ENCODE data around the gene CACNB2.

CACNB2 gene

DNA sequence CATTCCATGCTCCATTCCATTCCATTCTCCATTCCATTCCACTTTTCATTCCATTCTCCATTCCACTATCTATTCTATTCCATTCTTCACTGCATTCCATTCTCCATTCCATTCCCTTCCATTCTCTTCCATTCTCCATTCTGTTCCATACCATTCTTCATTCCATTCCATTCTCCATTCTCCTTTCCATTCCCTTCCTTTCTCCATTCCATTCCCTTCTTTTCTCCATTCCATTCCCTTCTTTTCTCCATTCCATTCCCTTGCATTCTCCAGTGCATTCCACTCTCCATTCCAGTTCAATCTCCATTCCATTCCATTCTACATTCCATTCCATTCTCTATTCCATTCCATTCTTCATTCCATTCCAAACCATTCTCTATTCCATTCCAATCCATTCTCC, 430.9 kb downstream of the CACNB2 start:
- TF ChIP-seq, protein P1, sequence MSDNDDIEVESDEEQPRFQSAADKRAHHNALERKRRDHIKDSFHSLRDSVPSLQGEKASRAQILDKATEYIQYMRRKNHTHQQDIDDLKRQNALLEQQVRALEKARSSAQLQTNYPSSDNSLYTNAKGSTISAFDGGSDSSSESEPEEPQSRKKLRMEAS (IDR thresholded peaks at IDR 0.05; ENCODE audit: low read depth, low read length): no peak
- no peak for TF ChIP-seq MYC (IDR thresholded peaks at IDR 0.05; ENCODE audit: low read depth, low read length)
- TF ChIP-seq CTCF (IDR thresholded peaks at IDR 0.05; ENCODE audit: low read depth, low read length): no peak
- no peak for TF ChIP-seq POLR2A (IDR thresholded peaks at IDR 0.05; ENCODE audit: extremely low read depth, insufficient read length)
- no peak overlapping the region for H3K4me3 ChIP-seq (ENCODE audit: low read depth, low read length)
- no peak for DNase-seq (ENCODE audit: low read depth)

DNA sequence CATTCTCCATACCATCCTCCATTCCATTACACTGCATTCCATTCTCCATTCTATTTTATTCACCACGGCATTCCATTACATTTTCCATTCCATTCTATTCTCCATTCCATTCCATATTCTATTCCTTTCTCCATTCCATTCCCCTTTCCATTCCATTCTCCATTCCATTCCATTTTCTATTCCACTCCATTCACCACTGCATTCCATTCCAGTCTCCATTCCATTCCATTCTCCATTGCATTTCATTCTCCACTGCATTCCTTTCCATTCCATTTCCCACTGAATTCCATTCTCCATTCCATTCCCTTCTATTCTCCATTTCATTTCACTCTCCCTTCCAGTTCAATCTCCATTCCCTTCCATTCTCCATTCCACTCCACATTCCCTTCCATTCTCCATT, 431.6 kb downstream of the CACNB2 start:
- no peak overlapping the region for H3K4me3 ChIP-seq (ENCODE audit: low read depth, low read length)
- TF ChIP-seq, protein P1 (IDR thresholded peaks at IDR 0.05; ENCODE audit: low read depth, low read length): no peak
- TF ChIP-seq MYC (IDR thresholded peaks at IDR 0.05; ENCODE audit: low read depth, low read length) (no peak), POLR2A (IDR thresholded peaks at IDR 0.05; ENCODE audit: extremely low read depth, insufficient read length) (no peak), CTCF (IDR thresholded peaks at IDR 0.05; ENCODE audit: low read depth, low read length) (no peak)

GRCh38 chr10:18572959-18573561, 432.8 kb downstream of the CACNB2 start:
- TF ChIP-seq CTCF (IDR thresholded peaks at IDR 0.05; ENCODE audit: low read depth, low read length) (no peak), POLR2A (IDR thresholded peaks at IDR 0.05; ENCODE audit: extremely low read depth, insufficient read length) (no peak), MYC (IDR thresholded peaks at IDR 0.05; ENCODE audit: low read depth, low read length) (no peak)
- TF ChIP-seq, protein P1 (IDR thresholded peaks at IDR 0.05; ENCODE audit: low read depth, low read length): no peak
- H3K4me3 ChIP-seq (ENCODE audit: low read depth, low read length): no peak overlapping the region
- no peak for DNase-seq (ENCODE audit: low read depth)

More for the DNA sequence above, 431.6 kb downstream of the CACNB2 start:
- DNase-seq (ENCODE audit: low read depth): no peak

DNA sequence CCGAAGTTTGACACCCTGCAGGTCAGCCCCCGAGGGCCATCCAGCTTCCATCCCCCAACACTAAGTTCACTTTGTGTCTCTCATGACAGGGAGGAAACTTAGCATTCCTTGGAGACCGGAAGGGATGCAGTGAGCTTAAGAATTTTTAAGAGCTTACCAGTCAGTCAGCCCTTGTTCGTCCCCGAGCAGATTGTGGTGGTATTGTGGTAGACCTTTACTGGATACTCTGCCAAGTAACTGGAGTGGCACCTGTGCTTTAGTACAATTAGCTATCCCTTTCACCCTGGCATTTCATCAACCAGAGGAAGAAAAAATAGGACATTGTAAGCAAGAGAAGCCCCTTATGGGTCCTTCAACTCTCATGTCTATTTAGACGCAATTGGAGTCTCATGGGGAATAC, 436.4 kb downstream of the CACNB2 start:
- no peak overlapping the region for H3K4me3 ChIP-seq (ENCODE audit: low read depth, low read length)
- no peak for TF ChIP-seq POLR2A (IDR thresholded peaks at IDR 0.05; ENCODE audit: extremely low read depth, insufficient read length)
- TF ChIP-seq, protein P1 (IDR thresholded peaks at IDR 0.05; ENCODE audit: low read depth, low read length): no peak
- no peak for TF ChIP-seq CTCF (IDR thresholded peaks at IDR 0.05; ENCODE audit: low read depth, low read length)
- TF ChIP-seq MYC (IDR thresholded peaks at IDR 0.05; ENCODE audit: low read depth, low read length): no peak
- DNase-seq (ENCODE audit: low read depth): no peak

- H3K4me3 ChIP-seq (ENCODE audit: low read depth, low read length): no peak overlapping the region
- TF ChIP-seq POLR2A (IDR thresholded peaks at IDR 0.05; ENCODE audit: extremely low read depth, insufficient read length): no peak
- no peak for TF ChIP-seq MYC (IDR thresholded peaks at IDR 0.05; ENCODE audit: low read depth, low read length)
- TF ChIP-seq, protein P1 (IDR thresholded peaks at IDR 0.05; ENCODE audit: low read depth, low read length): no peak
- no peak for TF ChIP-seq CTCF (IDR thresholded peaks at IDR 0.05; ENCODE audit: low read depth, low read length)
- DNase-seq (ENCODE audit: low read depth): no peak
Measured at GRCh38 chr10:18577823-18578685, 437.8 kb downstream of the CACNB2 start.

Data from NB4 (cell line).